Measurements from ENCODE around the gene ALG6.

DNA sequence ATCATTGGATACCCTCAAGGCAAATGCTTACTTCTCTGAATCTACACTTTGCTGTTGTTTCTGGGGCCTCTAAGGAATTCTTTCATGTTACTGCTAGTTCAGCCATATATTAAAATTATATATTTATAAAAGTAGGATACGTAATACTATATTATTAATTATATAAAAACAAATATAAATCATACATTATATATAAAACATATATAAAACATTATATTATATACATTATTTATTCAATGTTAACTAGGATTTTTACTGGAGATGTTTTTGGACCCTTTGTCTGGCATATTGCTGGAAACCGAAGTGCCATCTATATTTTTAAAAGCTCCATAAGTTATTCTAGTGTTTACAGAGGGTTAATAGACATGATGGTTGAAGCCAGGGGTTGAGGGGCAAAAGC is 12.2 kb downstream of the ALG6 start:
- TF ChIP-seq YY1 (IDR thresholded peaks at IDR 0.05; ENCODE audit: insufficient read depth, insufficient read length) (no peak), ZNF274 (IDR thresholded peaks at IDR 0.05; ENCODE audit: low read depth, low read length) (no peak), SUZ12 (IDR thresholded peaks at IDR 0.05; ENCODE audit: extremely low read depth, insufficient read depth, insufficient read length) (no peak)

Data from NT2/D1 (cell line).